ENCODE data around the gene GJB4. TPM values are rescaled to one million over a fixed set of nuclear protein-coding genes. Genes with fewer than 3 reads are reported as not detected.

The GJB4 gene
- polyA plus RNA-seq, 1 of the 3 experiments (the other 2 are of a cell fraction): not detected

DNA sequence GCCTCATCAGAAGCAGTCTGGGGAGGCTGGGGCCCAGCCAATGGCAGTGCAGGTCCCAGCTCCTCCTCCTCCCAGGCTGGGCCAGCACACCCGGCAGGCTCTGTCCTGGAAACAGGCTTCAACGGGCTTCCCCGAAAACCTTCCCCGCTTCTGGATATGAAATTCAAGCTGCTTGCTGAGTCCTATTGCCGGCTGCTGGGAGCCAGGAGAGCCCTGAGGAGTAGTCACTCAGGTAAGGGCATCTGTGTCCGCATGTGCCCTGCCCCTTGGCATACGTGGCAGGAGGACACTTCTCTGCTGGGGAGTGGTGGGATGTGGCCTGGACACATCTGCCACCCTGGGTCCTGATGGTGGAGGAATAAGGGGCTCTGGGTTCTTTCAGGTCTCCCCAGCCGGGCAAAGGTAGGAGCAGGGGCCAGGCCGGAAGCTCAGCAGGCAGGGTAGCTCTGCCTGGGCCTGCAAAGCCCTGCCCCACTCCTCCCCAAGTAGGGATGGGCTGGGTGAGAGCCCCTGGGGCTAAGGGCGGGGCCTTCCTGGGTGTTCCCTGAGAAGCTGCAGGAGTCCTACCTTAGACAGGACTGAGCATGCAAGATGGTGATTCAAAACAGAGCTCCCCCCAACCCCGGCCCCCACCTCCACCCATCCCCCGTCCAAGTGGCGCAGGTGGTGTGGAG lies 4.4 kb upstream of the GJB4 start, which contains the start of gene GJB5:
GJB5 (plus strand) TSS at position 84 of the 674 bp plus-strand sequence. CDS start 2,284 bp downstream, outside the sequence.
- TF ChIP-seq GABPA (IDR thresholded peaks at IDR 0.05; ENCODE audit: low read depth): no peak
- no peak for TF ChIP-seq TEAD4 (IDR thresholded peaks at IDR 0.05; ENCODE audit: borderline replicate concordance, insufficient read depth)
- no peak for TF ChIP-seq GATA2 (CRISPR knock-in tag; IDR thresholded peaks at IDR 0.05)
- no peak for TF ChIP-seq MEF2A (IDR thresholded peaks at IDR 0.05; ENCODE audit: borderline replicate concordance, low read depth)
- no peak for TF ChIP-seq FOSL2 (IDR thresholded peaks at IDR 0.05; ENCODE audit: borderline replicate concordance, low read depth)
- TF ChIP-seq TAF1 (IDR thresholded peaks at IDR 0.05; ENCODE audit: borderline replicate concordance, low read depth, low read length): no peak
- no peak for TF ChIP-seq CHD2 (IDR thresholded peaks at IDR 0.05; ENCODE audit: low read length, partially characterized antibody)
- TF ChIP-seq, protein P1, sequence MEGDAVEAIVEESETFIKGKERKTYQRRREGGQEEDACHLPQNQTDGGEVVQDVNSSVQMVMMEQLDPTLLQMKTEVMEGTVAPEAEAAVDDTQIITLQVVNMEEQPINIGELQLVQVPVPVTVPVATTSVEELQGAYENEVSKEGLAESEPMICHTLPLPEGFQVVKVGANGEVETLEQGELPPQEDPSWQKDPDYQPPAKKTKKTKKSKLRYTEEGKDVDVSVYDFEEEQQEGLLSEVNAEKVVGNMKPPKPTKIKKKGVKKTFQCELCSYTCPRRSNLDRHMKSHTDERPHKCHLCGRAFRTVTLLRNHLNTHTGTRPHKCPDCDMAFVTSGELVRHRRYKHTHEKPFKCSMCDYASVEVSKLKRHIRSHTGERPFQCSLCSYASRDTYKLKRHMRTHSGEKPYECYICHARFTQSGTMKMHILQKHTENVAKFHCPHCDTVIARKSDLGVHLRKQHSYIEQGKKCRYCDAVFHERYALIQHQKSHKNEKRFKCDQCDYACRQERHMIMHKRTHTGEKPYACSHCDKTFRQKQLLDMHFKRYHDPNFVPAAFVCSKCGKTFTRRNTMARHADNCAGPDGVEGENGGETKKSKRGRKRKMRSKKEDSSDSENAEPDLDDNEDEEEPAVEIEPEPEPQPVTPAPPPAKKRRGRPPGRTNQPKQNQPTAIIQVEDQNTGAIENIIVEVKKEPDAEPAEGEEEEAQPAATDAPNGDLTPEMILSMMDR (IDR thresholded peaks at IDR 0.05): no peak
- no peak for TF ChIP-seq RCOR1 (IDR thresholded peaks at IDR 0.05; ENCODE audit: low read length)
- no peak for TF ChIP-seq FOXM1 (IDR thresholded peaks at IDR 0.05; ENCODE audit: low read depth)
- TF ChIP-seq TCF12 (IDR thresholded peaks at IDR 0.05): no peak
- TF ChIP-seq FOXJ3 (CRISPR knock-in tag; IDR thresholded peaks at IDR 0.05): no peak
- TF ChIP-seq RFX5 (IDR thresholded peaks at IDR 0.05; ENCODE audit: low read length): no peak
- TF ChIP-seq, protein P2, sequence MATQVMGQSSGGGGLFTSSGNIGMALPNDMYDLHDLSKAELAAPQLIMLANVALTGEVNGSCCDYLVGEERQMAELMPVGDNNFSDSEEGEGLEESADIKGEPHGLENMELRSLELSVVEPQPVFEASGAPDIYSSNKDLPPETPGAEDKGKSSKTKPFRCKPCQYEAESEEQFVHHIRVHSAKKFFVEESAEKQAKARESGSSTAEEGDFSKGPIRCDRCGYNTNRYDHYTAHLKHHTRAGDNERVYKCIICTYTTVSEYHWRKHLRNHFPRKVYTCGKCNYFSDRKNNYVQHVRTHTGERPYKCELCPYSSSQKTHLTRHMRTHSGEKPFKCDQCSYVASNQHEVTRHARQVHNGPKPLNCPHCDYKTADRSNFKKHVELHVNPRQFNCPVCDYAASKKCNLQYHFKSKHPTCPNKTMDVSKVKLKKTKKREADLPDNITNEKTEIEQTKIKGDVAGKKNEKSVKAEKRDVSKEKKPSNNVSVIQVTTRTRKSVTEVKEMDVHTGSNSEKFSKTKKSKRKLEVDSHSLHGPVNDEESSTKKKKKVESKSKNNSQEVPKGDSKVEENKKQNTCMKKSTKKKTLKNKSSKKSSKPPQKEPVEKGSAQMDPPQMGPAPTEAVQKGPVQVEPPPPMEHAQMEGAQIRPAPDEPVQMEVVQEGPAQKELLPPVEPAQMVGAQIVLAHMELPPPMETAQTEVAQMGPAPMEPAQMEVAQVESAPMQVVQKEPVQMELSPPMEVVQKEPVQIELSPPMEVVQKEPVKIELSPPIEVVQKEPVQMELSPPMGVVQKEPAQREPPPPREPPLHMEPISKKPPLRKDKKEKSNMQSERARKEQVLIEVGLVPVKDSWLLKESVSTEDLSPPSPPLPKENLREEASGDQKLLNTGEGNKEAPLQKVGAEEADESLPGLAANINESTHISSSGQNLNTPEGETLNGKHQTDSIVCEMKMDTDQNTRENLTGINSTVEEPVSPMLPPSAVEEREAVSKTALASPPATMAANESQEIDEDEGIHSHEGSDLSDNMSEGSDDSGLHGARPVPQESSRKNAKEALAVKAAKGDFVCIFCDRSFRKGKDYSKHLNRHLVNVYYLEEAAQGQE (IDR thresholded peaks at IDR 0.05; ENCODE audit: low read depth, low read length): no peak
- TF ChIP-seq JUND (IDR thresholded peaks at IDR 0.05): no peak
- no peak for TF ChIP-seq POLR2AphosphoS5 (IDR thresholded peaks at IDR 0.05; ENCODE audit: low read depth, low read length)
- TF ChIP-seq USF2 (IDR thresholded peaks at IDR 0.05; ENCODE audit: borderline replicate concordance, low read depth, low read length): no peak
- no peaks in the 10 kb centered on the region for H3F3A ChIP-seq (replicated peaks; ENCODE audit: insufficient read depth)
- no peaks in the 10 kb centered on the region for H3K27me3 ChIP-seq (ENCODE audit: insufficient read depth)
- no peaks in the 10 kb centered on the region for H3K79me2 ChIP-seq (ENCODE audit: insufficient read depth)
- 48% methylated on average over 7 of the region's 13 CpGs for WGBS (ENCODE audit: low lambda C conversion rate)
- H3K9ac ChIP-seq: no peak within 1 kb of the TSS
- H2AFZ ChIP-seq (ENCODE audit: low read depth): no peak within 1 kb of the TSS
- no peak within 1 kb of the TSS for H3K27ac ChIP-seq (ENCODE audit: low read depth in 2 of 2, low read length in 1 of 2)
- ChIA-PET POLR2A (no interaction called here), CTCF (interaction anchor here (0.9 to 6.2 kb wide), 3 partner anchors 12 to 97 kb away, joined by 3 to 57 read pairs (median 4); no protein-coding TSS in a partner anchor)
- DNase-seq: no peak
- no peaks in the 10 kb centered on the region; a peak in 1 of 4 replicates for H3K4me1 ChIP-seq (ENCODE audit: control insufficient read depth in 1 of 2, insufficient read depth in 2 of 2, low read depth in 1 of 2, low read length in 1 of 2)
- no peak within 1 kb of the TSS for H3K4me2 ChIP-seq
- H3K4me3 ChIP-seq (ENCODE audit: low read depth in 2 of 2, low read length in 1 of 2): no peak within 1 kb of the TSS
- no peaks in the 10 kb centered on the region for H3K36me3 ChIP-seq (replicated peaks in 1 of 2; ENCODE audit: control insufficient read depth in 1 of 2, insufficient read depth in 2 of 2, low read length in 1 of 2)
- H3K9me2 ChIP-seq: no peaks in the 10 kb centered on the region
- H4K20me1 ChIP-seq (ENCODE audit: insufficient read depth): no peaks in the 10 kb centered on the region
- no peaks in the 10 kb centered on the region for H3K9me3 ChIP-seq
